Forelimb muscle (tissue), 1 donor: ENCODE measurements around the gene DCAF11. TPM values are rescaled to one million over a fixed set of nuclear protein-coding genes. Genes with fewer than 3 reads are reported as not detected.
A peak's percentile ranks its signal among the peaks of the same experiment; 100 is the strongest.

Source experiments
- DNase-seq: peaks from one replicate; pipeline ENCODE4 v3.0.0-alpha.2; 2013; ENCODE audit warnings: low read depth
- polyA plus RNA-seq: library from polyadenylated mRNA; unstranded; fragments of 120-200 nt; gene quantifications from one replicate; pipeline ENCODE4 v1.2.1, GENCODE V29; 2013; ENCODE audit not compliant: insufficient read length

DCAF11 gene
- polyA plus RNA-seq, 1 donor, result 45.7 TPM

DNA sequence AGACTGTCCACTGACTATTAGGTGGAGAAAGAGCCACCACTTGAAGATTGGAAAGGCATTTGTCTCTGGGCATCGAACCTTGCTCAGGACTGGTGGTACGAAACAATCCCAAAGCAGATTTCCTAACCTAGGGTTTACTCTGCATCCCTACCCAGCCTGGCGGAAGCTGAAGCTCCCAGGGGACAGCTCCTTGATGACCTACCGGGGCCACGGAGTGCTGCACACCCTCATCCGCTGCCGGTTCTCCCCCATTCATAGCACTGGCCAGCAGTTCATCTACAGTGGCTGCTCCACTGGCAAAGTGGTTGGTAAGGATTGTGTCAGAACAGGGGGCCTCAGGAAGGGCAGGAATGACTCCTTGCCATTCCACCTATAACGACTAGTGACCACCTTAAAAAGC is 6.6 kb downstream of the DCAF11 start:
- DNase-seq, result no peak

DNA sequence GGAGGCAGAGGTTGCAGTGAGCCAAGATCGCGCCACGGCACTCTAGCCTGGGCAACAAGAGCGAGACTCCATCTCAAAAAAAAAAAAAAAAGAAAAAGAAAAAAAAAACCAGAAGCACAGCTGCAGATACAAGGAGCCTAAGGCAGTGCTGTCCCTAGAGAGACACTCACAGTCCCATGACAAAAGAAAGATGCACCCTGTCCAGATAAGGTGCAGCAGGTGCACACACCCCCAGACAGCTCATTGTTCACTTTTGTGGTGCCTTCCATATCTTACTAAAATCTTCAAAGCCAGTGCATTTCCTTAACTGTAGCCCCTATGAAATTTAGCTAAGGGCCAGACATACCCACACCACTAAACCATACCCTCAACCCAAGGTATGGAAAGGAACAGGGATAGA is 7.8 kb downstream of the DCAF11 start:
- no peak for DNase-seq

DNA sequence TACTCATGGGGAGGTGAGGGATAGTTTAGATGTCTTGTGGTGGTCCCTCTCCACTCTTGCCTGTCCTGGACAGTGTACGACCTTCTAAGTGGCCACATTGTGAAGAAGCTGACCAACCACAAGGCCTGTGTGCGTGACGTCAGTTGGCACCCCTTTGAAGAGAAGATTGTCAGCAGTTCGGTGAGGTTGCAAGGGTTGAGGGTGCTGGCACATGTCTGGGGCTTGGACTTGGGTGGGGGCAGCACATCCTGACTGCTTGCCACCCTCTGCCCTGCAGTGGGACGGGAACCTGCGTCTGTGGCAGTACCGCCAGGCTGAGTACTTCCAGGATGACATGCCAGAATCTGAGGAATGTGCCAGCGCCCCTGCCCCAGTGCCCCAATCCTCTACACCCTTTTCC is 8.3 kb downstream of the DCAF11 start:
- no peak for DNase-seq

DNA sequence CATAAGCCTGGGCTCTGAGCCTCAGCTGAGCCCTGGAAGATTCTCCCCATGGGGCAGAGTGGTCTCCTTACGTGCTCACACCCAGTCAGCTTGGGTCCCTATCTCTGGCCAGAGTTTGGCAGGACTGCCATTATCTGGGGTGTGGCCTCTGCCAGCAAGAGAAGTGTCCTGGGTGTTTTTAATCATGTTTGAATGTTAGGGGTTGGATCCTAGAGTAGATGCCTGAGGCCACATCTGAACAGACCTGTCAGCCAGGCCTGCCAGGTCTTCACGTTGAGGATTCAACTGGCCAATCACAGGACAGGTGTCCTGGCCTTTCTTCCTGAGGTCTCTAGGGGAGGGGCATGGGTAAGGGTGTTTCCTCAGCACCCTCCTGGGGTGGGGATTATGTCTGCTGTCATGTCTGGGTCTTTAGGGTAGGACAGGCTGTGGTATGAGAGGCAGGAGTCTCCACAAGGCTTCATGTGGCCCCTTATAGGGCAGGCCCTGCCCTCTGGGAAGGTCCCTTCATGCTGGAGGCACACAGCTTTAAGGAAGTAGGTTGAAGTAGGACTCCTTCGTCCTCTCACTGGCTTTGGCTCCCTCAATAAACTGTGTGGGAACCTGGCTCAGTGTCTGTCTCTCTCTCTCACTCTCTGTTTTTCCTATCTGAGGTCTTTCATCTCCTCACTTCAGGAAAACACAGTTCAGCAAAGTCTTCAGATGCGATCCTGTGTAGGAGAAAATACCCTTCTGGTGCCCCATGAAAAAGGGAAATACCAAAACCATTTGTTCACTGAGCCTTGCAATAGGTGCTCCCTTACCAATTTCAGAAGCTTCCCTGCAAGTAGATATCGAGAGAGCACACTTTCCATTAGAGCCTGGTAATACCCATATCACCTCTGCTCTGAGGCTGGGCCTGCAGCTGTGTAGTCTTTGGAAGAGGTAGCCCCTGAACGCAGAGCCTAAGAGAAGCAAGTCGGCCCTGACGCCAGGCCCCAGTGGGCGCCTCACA is 9.1 kb downstream of the DCAF11 start:
- DNase-seq, result no peak

DNA sequence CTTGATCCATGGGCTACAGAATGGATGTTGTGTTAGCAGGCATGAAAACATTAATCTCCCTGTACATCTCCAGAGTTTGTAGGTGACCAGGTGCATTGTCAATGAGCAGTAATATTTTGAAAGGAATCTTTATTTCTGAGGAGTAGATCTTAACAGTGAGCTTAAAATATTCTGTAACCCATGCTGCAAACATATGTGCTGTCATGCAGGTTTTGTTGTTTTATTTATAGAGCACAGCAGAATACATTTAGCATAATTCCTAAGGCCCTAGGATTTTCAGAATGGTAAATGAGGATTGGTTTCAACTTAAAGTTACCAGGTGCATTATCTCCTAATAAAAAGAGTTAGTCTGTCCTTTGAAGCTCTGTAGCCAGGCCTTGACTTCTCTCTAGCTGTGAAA is 12.4 kb downstream of the DCAF11 start:
- no peak for DNase-seq

DNA sequence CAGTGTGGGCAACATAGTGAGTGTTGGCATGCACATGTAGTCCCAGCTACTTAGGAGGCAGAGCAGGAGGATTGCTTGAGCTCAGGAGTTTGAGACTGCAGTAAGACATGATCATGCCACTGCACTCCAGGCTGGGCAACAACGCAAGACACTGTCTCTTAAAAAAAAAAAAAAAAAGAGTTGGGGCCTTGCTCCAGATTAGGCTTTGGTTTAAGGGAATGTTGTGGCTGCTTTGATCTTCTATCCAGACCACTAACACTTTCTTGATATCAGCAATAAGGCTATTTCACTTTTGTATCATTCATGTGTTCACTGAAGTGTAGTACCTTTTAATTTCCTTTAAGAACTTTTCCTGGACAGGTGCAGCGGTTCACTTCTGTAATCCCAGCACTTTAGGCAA is 13.1 kb downstream of the DCAF11 start:
- no peak for DNase-seq

DNA sequence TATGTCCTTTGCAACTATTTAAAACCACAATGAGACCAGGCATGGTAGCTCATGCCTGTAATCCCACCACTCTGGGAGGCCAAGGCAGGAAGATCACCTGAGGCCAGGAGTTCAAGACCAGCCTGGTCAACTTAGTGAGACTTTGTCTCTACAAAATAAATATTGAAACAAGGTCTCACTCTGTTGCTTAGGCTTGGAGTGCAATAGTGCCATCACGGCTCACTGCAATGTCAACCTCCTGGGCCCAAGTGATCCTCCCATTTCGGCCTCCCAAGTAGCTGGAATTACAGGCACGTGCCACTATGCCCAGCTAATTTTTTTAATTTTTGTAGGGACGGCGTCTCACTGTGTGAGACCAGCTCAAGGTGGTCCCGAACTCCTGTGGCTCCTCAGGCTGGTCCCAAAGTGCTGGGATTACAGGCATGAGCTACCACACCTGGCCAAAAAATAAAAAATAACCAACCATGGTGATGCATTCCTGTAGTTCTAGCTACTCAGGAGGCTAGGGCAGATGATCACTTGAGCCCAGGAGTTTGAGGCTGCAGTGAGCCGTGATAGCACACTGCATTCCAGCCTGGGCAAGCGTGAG is 14.9 kb downstream of the DCAF11 start:
- DNase-seq, result no peak

DNA sequence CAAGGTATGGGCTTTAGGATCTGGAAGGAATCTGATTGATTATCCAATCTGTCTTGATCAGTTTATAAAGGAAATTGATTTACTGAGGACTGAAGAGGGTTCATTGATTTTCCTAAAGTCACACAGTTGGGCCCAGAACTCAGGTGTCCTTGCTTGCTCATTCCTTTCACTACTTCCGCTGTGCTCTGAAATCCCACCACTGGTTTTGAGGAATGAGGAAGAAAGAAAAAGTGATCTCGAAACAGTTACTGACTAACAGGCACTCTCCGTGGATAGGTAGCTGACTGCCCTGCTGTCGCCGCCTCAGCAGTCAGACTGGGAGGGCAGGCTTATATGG is 15.8 kb downstream of the DCAF11 start, which contains the start of gene FITM1:
TSS of gene FITM1 (plus strand) at position 280 of the 337 bp plus-strand sequence. CDS start 905 bp downstream, outside the sequence.
- DNase-seq, result no peak

DNA sequence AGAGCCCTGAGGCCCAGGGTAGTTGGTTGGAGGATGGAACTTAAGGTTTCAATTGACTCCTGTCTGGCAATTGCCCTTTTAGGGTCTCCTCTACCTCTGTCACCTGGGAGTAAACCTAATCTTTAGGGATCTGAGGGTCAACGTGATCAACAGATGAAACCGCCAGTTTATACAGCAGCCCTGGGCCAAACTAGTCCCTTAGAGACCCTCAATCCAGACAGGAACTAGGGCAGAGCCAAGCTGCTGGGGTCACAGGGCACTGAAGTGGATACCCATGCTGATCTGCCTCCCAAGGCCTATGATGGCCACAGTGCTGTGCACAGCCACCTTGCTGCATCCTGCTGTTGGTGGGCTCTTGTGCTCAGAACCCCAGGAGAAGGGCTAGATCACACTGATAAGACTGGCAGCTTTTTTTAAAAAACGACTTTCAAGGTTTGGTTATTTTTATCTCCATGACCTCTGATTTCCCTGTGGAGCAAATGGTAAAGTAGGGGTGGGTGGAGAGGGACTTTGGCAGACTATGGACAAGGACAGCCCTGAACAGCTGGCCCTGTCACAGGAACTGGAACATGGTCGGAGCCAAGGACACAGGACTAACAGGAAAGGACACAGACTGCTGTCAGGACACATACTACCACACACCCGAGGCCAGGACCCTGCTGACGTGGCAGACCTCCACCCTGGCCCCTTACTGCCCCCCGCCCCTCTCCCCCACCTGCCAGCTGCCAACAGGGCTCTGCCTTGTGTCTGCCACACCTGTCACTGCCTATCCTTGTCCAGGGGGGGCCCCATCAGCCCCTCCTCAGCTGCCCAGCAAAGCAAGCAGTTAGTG is 16.4 kb downstream of the DCAF11 start:
- DNase-seq, result peak; percentile 32

DNA sequence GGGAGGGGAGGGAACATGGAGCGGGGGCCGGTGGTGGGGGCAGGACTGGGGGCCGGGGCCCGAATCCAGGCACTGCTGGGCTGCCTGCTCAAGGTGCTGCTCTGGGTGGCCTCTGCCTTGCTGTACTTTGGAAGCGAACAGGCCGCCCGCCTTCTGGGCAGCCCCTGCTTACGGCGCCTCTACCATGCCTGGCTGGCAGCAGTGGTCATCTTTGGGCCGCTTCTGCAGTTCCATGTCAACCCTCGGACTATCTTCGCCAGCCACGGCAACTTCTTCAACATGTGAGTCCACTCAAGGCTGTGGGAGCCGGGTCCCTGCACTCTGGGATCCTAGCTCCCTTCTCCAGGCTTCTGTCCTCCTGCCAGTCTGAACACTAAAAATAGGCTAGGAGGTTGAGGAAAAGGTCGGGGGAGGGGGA is 17.0 kb downstream of the DCAF11 start:
- DNase-seq, result no peak

DNA sequence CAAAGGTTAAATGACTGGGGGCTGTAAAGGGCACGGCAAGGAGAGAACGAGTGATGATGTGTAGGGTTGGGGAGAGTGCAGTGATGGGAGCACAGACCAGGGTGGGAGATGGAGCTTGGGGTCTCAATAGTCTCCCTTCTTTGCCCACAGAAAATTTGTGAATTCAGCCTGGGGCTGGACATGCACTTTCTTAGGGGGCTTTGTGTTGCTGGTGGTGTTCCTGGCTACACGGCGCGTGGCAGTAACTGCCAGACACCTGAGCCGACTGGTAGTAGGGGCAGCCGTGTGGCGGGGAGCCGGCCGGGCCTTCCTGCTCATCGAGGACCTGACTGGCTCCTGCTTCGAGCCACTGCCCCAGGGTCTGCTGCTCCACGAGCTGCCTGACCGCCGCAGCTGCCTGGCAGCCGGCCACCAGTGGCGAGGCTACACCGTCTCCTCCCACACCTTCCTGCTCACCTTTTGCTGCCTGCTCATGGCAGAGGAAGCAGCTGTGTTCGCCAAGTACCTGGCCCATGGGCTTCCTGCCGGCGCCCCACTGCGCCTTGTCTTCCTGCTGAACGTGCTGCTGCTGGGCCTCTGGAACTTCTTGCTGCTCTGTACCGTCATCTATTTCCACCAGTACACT is 17.6 kb downstream of the DCAF11 start:
- no peak for DNase-seq

DNA sequence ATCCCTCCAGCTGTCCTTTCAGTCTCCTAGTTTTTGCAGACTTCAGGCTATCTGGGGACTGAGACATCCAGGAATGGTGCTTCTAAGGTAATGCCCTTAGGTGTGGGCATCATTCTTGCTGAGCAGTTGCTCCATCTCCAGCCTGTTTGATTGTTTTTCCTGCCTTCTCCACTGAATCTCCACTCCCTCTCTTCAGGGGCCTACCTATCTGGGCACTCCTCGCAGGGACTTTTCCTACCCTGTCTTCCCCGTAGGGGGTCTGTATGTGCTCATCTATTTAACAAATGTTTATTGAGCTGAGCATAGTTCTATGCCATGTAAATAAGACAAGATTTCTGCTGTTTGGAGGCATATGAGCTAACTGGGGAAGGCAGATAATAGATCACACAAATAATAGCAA is 18.4 kb downstream of the DCAF11 start:
- no peak for DNase-seq

DNA sequence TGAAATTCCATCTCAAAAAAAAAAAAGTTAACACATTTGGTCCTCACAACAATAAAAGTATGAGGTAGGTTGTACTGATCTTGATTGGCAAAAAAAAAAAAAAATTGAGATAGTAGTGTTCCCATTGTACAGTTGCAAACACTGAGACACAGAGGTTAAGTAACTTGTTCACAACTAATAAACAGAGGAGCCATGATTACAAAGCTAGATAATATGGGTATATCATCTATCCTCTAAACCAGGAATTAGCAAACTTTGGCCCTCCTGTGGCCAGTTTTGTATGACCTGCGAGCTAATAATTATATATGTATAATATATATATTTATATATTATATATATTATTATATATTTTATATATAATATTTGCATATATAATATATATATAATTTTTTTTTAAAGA is 19.2 kb downstream of the DCAF11 start:
- no peak for DNase-seq

DNA sequence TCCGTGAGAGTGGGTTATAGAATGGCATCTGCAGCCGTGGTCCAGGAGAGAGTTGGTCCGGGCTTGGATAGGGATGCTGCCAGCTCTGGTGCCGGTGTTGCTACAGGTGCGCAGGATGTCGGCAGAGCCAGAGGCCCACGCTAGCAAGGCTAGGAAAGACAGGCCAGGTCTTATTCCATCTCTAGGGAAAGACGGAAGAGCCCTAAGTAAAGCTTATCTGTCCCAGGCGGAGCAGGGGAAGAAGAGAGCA is 20.9 kb downstream of the DCAF11 start:
- no peak for DNase-seq

DNA sequence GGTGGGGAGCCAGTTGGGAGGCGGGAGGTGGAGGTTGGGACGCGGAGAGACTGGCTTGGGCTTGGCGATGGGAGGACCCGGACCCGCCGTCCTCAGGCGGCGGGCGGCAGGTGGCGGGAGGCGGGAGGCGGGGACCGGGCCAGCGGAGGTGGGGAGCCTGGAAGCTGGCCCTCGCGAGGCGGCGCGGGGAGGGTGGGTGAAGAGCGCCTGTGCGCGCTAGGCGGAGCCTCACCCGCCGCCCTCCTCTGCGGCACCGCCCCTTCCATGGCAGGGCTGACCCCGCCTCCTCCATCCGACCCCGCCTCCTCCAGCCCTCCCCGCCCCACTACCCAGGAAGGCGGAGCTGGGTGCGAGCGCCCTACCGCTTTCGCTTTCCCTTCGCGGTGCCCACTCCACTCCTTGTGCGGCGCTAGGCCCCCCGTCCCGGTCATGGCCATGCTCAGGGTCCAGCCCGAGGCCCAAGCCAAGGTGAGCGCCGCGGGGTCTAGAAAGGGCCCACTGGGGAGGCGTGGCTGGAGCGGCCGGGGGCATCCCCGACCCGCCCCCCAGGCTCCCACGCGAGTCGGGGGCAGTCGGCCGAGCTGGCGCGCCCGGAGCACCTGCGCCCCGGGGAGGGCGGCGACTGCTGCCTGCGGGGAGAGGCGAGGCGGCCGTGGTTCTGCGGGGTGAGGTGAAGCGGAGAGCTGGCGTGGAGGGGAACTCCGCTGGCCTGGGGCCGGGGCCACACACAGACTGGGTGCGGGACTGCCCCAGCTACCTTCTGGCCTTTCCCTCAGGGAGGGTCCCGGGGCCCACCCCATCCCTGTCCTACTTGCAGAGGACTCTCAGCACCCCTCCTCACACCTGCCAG is 21.5 kb downstream of the DCAF11 start, which contains the start of gene PSME1:
TSS of gene PSME1 (plus strand) at position 361 of the 850 bp plus-strand sequence. CDS start at position 430, 69 bp downstream.
- DNase-seq, result peak; percentile 43

DNA sequence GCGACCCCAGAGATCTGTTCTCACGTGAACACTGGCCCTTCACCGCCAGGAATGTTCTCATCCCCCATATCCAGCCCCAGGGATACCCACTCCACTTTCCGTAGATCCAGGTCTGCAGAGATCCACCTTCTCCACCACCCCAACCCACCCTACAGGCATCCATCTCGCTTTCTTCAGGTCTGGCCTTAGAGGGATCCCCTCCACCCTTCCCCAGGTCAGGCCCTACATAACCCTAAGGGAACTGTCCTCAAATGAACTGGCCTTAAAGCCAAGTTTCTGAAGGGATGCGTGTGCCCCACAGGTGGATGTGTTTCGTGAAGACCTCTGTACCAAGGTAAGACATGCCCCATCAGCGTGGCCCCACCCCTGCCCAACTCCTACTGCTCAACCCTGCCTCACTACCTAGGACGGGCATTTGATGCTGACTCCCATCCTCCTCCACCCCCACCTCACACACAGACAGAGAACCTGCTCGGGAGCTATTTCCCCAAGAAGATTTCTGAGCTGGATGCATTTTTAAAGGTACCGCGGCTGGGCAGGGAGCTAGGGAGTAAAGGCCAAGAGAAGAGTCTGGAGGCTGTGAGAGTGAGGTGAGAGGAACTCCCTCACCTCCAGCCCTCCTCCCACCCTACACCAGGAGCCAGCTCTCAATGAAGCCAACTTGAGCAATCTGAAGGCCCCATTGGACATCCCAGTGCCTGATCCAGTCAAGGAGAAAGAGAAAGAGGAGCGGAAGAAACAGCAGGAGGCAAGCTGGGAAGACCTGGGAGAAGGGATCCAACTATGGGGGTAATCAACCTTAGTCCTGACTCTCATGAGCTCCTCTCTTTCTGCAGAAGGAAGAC is 22.3 kb downstream of the DCAF11 start:
- DNase-seq, result no peak

DNA sequence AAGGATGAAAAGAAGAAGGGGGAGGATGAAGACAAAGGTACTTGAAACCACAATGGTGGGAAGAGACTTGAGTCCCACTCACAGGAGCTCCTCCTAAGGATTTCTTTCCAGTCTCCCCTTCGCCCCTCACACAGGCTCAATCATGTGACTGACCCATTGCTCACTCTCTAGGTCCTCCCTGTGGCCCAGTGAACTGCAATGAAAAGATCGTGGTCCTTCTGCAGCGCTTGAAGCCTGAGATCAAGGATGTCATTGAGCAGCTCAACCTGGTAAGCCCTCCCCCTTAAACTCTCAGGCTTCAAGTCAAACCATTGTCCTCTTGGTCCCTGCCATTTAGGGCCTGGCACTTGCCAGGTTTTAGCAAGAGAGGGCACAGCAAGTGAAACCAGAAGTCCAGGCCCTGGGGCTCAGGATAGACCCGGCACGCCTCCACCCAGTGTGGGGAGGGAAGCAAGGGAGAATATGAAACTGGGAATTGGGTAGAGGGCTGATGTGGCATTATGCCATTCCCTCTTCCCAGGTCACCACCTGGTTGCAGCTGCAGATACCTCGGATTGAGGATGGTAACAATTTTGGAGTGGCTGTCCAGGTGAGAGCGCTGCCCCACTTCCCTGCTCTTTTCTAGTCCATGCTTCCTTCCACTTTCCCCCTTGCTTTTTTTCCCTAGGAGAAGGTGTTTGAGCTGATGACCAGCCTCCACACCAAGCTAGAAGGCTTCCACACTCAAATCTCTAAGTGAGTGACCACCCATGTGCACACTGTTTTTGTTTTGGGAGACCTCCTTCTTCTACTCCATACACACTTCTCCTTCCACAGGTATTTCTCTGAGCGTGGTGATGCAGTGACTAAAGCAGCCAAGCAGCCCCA is 23.2 kb downstream of the DCAF11 start:
- no peak for DNase-seq

DNA sequence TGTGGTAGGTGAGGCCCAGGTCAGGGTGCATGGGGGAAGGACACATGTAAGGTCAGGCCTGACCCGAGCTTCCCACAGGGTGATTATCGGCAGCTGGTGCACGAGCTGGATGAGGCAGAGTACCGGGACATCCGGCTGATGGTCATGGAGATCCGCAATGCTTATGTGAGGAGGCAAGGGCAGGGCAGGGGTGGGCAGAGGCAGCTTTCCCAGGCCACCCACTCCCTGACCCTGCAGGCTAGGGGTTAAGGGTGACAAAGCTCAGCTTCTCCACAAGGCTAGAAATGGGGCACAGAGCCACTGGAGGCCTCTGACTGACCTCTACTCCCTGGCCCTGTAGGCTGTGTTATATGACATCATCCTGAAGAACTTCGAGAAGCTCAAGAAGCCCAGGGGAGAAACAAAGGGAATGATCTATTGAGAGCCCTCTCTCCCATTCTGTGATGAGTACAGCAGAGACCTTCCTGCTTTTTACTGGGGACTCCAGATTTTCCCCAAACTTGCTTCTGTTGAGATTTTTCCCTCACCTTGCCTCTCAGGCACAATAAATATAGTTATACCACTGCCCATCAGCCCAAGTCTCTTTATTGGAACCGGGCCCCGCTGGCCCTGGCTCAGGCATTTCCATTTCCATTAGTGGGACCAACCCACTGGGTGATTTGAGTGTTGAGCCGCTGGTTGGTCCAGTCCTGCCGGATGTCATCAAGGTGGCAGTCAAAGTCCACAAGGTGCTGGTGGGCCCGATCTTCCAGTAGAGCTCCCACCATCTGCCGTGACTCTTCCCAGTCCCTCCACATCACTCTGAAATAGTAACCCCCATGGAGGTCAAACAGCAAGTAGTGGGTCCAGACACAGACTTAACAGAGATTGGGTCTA is 24.1 kb downstream of the DCAF11 start:
- no peak for DNase-seq
